ENCODE measurements around the gene POLQ.

Gene POLQ

DNA sequence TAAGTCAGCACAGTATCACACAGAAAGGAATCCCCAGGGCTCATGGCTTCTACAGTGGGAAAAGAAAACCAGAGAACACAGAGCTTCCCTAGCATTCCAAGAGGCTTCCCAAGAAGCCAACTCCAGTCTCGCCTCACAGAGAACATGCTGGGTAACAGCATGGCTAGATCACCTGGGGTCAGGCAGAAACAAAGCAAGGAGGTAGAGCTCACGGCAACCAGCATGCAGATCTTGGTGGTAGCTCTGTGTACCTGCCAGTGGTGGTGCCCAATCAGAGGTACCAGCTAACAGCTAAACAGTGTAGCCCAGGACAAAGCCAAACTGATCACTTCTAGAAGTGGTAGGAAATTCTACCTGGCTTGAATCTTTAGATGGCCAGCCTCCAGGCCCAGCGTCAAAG, 31.3 kb downstream of the POLQ start:
- TF ChIP-seq, protein P1, sequence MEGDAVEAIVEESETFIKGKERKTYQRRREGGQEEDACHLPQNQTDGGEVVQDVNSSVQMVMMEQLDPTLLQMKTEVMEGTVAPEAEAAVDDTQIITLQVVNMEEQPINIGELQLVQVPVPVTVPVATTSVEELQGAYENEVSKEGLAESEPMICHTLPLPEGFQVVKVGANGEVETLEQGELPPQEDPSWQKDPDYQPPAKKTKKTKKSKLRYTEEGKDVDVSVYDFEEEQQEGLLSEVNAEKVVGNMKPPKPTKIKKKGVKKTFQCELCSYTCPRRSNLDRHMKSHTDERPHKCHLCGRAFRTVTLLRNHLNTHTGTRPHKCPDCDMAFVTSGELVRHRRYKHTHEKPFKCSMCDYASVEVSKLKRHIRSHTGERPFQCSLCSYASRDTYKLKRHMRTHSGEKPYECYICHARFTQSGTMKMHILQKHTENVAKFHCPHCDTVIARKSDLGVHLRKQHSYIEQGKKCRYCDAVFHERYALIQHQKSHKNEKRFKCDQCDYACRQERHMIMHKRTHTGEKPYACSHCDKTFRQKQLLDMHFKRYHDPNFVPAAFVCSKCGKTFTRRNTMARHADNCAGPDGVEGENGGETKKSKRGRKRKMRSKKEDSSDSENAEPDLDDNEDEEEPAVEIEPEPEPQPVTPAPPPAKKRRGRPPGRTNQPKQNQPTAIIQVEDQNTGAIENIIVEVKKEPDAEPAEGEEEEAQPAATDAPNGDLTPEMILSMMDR (IDR thresholded peaks at IDR 0.05; ENCODE audit: borderline replicate concordance, insufficient read depth, low read depth, low read length): no peak
- H3K4me3 ChIP-seq (ENCODE audit: low read depth, low read length): no peak overlapping the region

- TF ChIP-seq, protein P1 (IDR thresholded peaks at IDR 0.05; ENCODE audit: borderline replicate concordance, insufficient read depth, low read depth, low read length): no peak
These were observed 37.4 kb downstream of the POLQ start for GRCh38 chr3:121508389-121508788.

DNA sequence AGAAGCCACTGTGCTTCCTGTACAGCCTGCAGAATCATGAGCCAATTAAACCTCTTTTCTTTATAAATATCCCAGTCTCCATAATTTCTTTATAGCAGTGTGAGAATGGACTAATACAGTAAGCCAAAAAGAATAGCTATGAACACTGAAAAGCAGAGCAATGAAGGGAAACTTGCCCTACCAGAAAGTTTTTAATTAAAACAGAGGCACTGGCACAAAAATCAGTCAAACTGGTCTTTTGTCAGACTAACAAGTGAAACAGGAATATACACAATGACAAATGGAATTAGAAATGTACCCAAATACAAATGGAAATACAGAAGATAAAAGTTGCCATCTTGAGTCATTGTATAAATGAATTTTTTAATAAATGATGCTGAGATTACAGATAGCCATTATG, 40.5 kb downstream of the POLQ start:
- TF ChIP-seq, protein P1 (IDR thresholded peaks at IDR 0.05; ENCODE audit: borderline replicate concordance, insufficient read depth, low read depth, low read length): no peak
- H3K4me3 ChIP-seq (ENCODE audit: low read depth, low read length): no peak overlapping the region

More at GRCh38 chr3:121508389-121508788, 37.4 kb downstream of the POLQ start:
- no peak overlapping the region for H3K4me3 ChIP-seq (ENCODE audit: low read depth, low read length)

- H3K4me3 ChIP-seq (ENCODE audit: low read depth, low read length): no peak overlapping the region
- TF ChIP-seq, protein P1 (IDR thresholded peaks at IDR 0.05; ENCODE audit: borderline replicate concordance, insufficient read depth, low read depth, low read length): no peak
These were observed 41.2 kb downstream of the POLQ start for GRCh38 chr3:121504618-121505017.

DNA sequence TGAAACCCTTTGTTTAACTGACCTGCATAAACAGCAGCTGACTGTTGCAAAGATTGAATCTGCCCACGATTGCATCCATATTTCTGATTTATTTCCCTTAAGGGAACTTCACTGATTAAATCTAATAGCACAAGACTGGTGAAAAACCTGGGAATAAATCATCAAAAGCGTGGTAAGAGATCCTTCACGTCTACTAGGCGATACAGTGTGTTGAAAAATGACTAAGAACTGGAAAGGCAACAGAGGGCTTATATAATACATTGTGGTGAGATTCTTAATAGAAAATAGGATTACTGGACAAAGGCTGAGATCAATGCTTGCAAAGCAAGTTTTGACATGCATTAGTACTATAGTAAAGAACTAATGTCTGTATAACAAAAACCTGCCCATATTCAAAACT, 49.0 kb downstream of the POLQ start:
- TF ChIP-seq, protein P1 (IDR thresholded peaks at IDR 0.05; ENCODE audit: borderline replicate concordance, insufficient read depth, low read depth, low read length): no peak
- H3K4me3 ChIP-seq (ENCODE audit: low read depth, low read length): no peak overlapping the region

DNA sequence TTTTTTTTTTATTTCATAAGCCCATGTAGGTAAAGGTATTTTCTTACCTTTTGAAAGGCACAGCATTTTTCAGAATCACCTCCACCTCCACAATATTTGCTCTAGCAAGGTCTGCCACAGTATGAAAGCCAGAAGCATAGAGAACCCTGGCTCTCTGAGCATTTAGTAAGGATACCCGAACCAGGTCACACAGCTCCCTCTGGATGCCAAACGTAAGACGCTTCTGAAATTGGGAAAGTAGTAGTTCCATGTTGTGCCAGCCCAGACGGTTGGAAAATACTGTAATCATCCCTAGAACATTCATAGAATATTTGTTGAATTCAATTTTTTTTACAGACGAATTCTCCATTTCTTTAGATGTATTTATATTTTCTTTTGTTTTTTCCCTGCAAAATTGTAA, 52.4 kb downstream of the POLQ start:
- TF ChIP-seq, protein P1 (IDR thresholded peaks at IDR 0.05; ENCODE audit: borderline replicate concordance, insufficient read depth, low read depth, low read length): no peak
- H3K4me3 ChIP-seq (ENCODE audit: low read depth, low read length): no peak overlapping the region

DNA sequence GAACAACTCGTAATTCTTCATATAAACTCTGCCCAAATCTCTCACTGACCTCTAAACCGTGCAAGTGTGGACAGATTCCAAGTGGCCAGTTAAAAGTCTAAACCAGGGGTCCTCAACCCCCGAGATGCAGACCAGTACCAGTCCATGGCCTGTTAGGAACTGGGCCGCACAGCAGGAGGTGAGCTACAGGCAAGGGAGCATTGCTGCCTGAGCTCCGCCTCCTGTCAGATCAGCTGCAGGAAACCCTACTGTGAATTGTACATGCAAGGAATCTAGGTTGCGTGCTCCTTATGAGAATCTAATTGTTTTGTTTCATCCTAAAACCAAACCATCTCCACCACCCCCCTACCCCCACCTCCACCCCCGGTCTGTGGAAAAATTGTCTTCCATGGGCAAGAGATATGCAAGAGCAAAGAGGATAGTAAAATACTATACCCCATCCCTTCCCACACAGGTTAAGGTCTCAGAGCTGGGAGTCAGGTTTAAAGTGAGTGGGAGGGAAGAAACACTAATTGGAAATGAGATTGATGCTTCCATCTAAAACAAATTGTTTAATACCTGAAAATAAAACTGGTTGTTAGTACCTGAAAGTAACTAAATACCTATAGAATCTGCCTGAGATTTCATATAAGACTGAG, 54.0 kb downstream of the POLQ start:
- H3K4me3 ChIP-seq (ENCODE audit: low read depth, low read length): no peak overlapping the region
- TF ChIP-seq, protein P1 (IDR thresholded peaks at IDR 0.05; ENCODE audit: borderline replicate concordance, insufficient read depth, low read depth, low read length): no peak

Data from GM12875 (cell line).